Hematopoietic multipotent progenitor cell (in vitro differentiated cells): ENCODE measurements around the gene NSFL1C. TPM values are rescaled to one million over a fixed set of nuclear protein-coding genes. Genes with fewer than 3 reads are reported as not detected.
A peak's percentile ranks its signal among the peaks of the same experiment; 100 is the strongest.
"Not testable (repeated sequence)": the region's sequence is repeated elsewhere in the genome, so short reads cannot be mapped to it uniquely, and the experiment has no call there.

Source experiments
- DNase-seq, 3 donors: peaks; one replicate each; pipeline ENCODE4 v3.0.0-alpha.2; 2011 to 2015; ENCODE audit warnings: low read depth in 2 of 3, low spot score in 2 of 3
- total RNA-seq: library from RNA; depleted of rRNA; stranded (reverse); fragments of >200 nt; gene quantifications from one replicate; pipeline ENCODE4 v1.2.3, GENCODE V29; 2012

Gene NSFL1C
- total RNA-seq, 1 donor: 30.7 TPM

- no peak for DNase-seq
These were observed 39.1 kb downstream of the NSFL1C start for GRCh38 chr20:1427457-1428054.

GRCh38 chr20:1426231-1426849, 40.3 kb downstream of the NSFL1C start:
- no peak for DNase-seq

- no peak for DNase-seq
These were observed 42.3 kb downstream of the NSFL1C start for GRCh38 chr20:1424336-1424735.

- DNase-seq: peak in 2 of 3 donors; percentile 39 to 49
These were observed 43.0 kb downstream of the NSFL1C start for GRCh38 chr20:1423625-1424106.

GRCh38 chr20:1423206-1423605, 43.4 kb downstream of the NSFL1C start:
- no peak for DNase-seq

GRCh38 chr20:1422753-1423152, 43.9 kb downstream of the NSFL1C start:
- DNase-seq: no peak

- no peak for DNase-seq
These were observed 46.6 kb downstream of the NSFL1C start for GRCh38 chr20:1420066-1420465.

GRCh38 chr20:1418350-1418749, 48.3 kb downstream of the NSFL1C start:
- no peak for DNase-seq

GRCh38 chr20:1417790-1418189, 48.9 kb downstream of the NSFL1C start:
- DNase-seq: no peak

GRCh38 chr20:1417273-1417672, 49.4 kb downstream of the NSFL1C start:
- DNase-seq: no peak

- no peak for DNase-seq
These were observed 50.8 kb downstream of the NSFL1C start for GRCh38 chr20:1415667-1416468.

- DNase-seq: no peak
These were observed 51.7 kb downstream of the NSFL1C start for GRCh38 chr20:1414982-1415381.

- DNase-seq: no peak
These were observed 60.8 kb downstream of the NSFL1C start for GRCh38 chr20:1405801-1406200.

- no peak for DNase-seq
These were observed 63.0 kb downstream of the NSFL1C start for GRCh38 chr20:1403624-1404023.

GRCh38 chr20:1402149-1402548, 64.5 kb downstream of the NSFL1C start:
- DNase-seq: no peak

GRCh38 chr20:1401451-1401907, 65.2 kb downstream of the NSFL1C start:
- DNase-seq: no peak

- DNase-seq: not testable (repeated sequence)
These were observed 66.8 kb downstream of the NSFL1C start for GRCh38 chr20:1399678-1400366.

GRCh38 chr20:1398185-1398584, 68.5 kb downstream of the NSFL1C start:
- not testable (repeated sequence) for DNase-seq

GRCh38 chr20:1397710-1398109, 68.9 kb downstream of the NSFL1C start:
- no peak for DNase-seq

- DNase-seq: no peak
These were observed 69.9 kb downstream of the NSFL1C start for GRCh38 chr20:1396702-1397101.

GRCh38 chr20:1396264-1396663, 70.4 kb downstream of the NSFL1C start:
- no peak for DNase-seq
